Suprapubic skin (tissue), 3 donors: Measurements from ENCODE around the gene DIAPH1.

ENCODE experiments used
- CTCF ChIP-seq, 2 donors: fragments of 200-600 bp in 1 of 2; fragments of 450-650 bp in 1 of 2; sonication (generic) in 1 of 2; IDR thresholded peaks; one replicate each; pipeline ENCODE4 v1.5.1; 2016 to 2019; ENCODE audit warnings: antibody characterized with exemption in 2 of 2, mild to moderate bottlenecking in 1 of 2, moderate library complexity in 1 of 2
- POLR2A ChIP-seq, 2 donors: fragments of 450-650 bp; IDR thresholded peaks; one replicate each; pipeline ENCODE4 v1.6.1; 2017; ENCODE audit warnings: antibody characterized with exemption in 2 of 2, mild to moderate bottlenecking in 2 of 2, moderate library complexity in 2 of 2

- no peak for TF ChIP-seq CTCF (IDR thresholded peaks at IDR 0.05)
- TF ChIP-seq POLR2A (IDR thresholded peaks at IDR 0.05), result no peak
Measured at GRCh38 chr5:141501761-141502160, 117.0 kb downstream of the DIAPH1 start.
